A549 (cell line): ENCODE data around the gene RAD51AP2. TPM values are rescaled to one million over a fixed set of nuclear protein-coding genes. Genes with fewer than 3 reads are reported as not detected.

ENCODE experiments used
- ATAC-seq, 2 experiments: fragments of 200-7000 bp in 1 of 2; fragments of >200 bp in 1 of 2; cut with Nextera tagmentation in 1 of 2; cut with Tn5 transposase in 1 of 2; 3 replicates each; pipeline versions ENCODE4 v1.8.0 to v1.9.1; 2018 to 2020; ENCODE audit warnings: mild to moderate bottlenecking in 1 of 2, moderate library complexity in 1 of 2
- CTCF ChIA-PET: fragments of 300-600 bp; sonication (Branson Sonifier 250); formaldehyde crosslinking; extraction: SDS; loops from one replicate; lab custom pipeline; 2021; ENCODE audit warnings: antibody characterized with exemption, inconsistent platforms; lab: Yijun Ruan, JAX
- POLR2A ChIA-PET: fragments of 350-600 bp; formaldehyde crosslinking; extraction: SDS; loops from one replicate; lab custom pipeline; 2021; ENCODE audit warnings: antibody characterized with exemption, inconsistent platforms; lab: Yijun Ruan, JAX
- DNase-seq, 2 experiments: peaks; one replicate each; pipeline versions ENCODE4 v3.0.0 to v3.0.0-alpha.2; 2011 to 2016; ENCODE audit warnings: low read depth in 1 of 2, low spot score in 1 of 2
- FAIRE-seq: peaks from 2 replicates; lab custom pipeline; 2011; peaks lifted over from hg19 to GRCh38; lab: Jason Lieb, UNC
- H3K27ac ChIP-seq, 2 experiments: fragments of >200 bp; sonication (Bioruptor Twin); formaldehyde crosslinking; 3 replicates each; pipeline ENCODE4 v1.5.1; 2016 to 2017
- H3K4me1 ChIP-seq: fragments of >200 bp; sonication (Bioruptor Twin); formaldehyde crosslinking; 3 replicates; pipeline ENCODE4 v1.6.1; 2016
- H3K4me2 ChIP-seq: fragments of >200 bp; sonication (Bioruptor Twin); formaldehyde crosslinking; 3 replicates; pipeline ENCODE4 v1.6.1; 2016
- H3K4me3 ChIP-seq: fragments of >200 bp; sonication (Bioruptor Twin); formaldehyde crosslinking; 3 replicates; pipeline ENCODE4 v1.5.1; 2016
- H3K9me3 ChIP-seq: fragments of >200 bp; sonication (Bioruptor Twin); formaldehyde crosslinking; 3 replicates; pipeline ENCODE4 v1.6.1; 2016
- BCL3 ChIP-seq: fragments of >200 bp; sonication (Bioruptor Twin); formaldehyde crosslinking; IDR thresholded peaks from 3 replicates; pipeline ENCODE4 v1.6.1; 2016
- BHLHE40 ChIP-seq: IDR thresholded peaks from 2 replicates; pipeline ENCODE4 v1.6.1; 2012; ENCODE audit warnings: low read depth, low read length, inconsistent platforms
- CBX8 ChIP-seq: fragments of 200-600 bp; sonication (generic); IDR thresholded peaks from 2 replicates; pipeline ENCODE4 v1.6.1; 2016
- CHD2 ChIP-seq: fragments of 150-350 bp; IDR thresholded peaks from 2 replicates; pipeline ENCODE4 v1.6.1; 2014; ENCODE audit warnings: low read length; ENCODE audit not compliant: partially characterized antibody
- EHF ChIP-seq: fragments of 250-450 bp; sonication (Bioruptor Pico); IDR thresholded peaks from 2 replicates; pipeline ENCODE4 v1.5.0; 2020; ENCODE audit warnings: mild to moderate bottlenecking
- EHMT2 ChIP-seq: fragments of 200-600 bp; sonication (generic); IDR thresholded peaks from 2 replicates; pipeline ENCODE4 v1.6.1; 2016; ENCODE audit warnings: antibody characterized with exemption, low read depth, mild to moderate bottlenecking, moderate library complexity
- EP300 ChIP-seq, 2 experiments: fragments of >200 bp; sonication (Bioruptor Twin); formaldehyde crosslinking; IDR thresholded peaks; 2 replicates in 1 of 2; 3 replicates in 1 of 2; pipeline ENCODE4 v1.6.1; 2016 to 2017
- ESRRA ChIP-seq: fragments of 150-350 bp; IDR thresholded peaks from 2 replicates; pipeline ENCODE4 v1.6.1; 2014; ENCODE audit warnings: mild to moderate bottlenecking, low read length, borderline replicate concordance
- FOSL2 ChIP-seq, 2 experiments: fragments of 450-650 bp in 1 of 2; fragments of >200 bp in 1 of 2; sonication (Bioruptor Twin) in 1 of 2; formaldehyde crosslinking; IDR thresholded peaks; 2 replicates each; pipeline versions ENCODE4 v1.5.0 to v1.6.1; 2016 to 2020; ENCODE audit warnings: mild to moderate bottlenecking in 1 of 2, moderate library complexity in 1 of 2
- FOXS1 ChIP-seq: fragments of 250-450 bp; sonication (Bioruptor Pico); IDR thresholded peaks from 2 replicates; pipeline ENCODE4 v1.5.0; 2020; ENCODE audit warnings: mild to moderate bottlenecking, moderate library complexity
- HOXA7 ChIP-seq: fragments of 250-450 bp; sonication (Bioruptor Pico); IDR thresholded peaks from 2 replicates; pipeline ENCODE4 v1.5.0; 2020; ENCODE audit warnings: mild to moderate bottlenecking, moderate library complexity
- KDM1A ChIP-seq: fragments of 200-600 bp; sonication (generic); IDR thresholded peaks from 2 replicates; pipeline ENCODE4 v1.6.1; 2016; ENCODE audit warnings: low read depth, mild to moderate bottlenecking
- NFE2L2 ChIP-seq: fragments of 150-350 bp; conservative IDR thresholded peaks from 2 replicates; pipeline ENCODE4 v1.6.1; 2014; ENCODE audit warnings: low read length
- NR3C1 ChIP-seq: fragments of >200 bp; sonication (Bioruptor Twin); formaldehyde crosslinking; IDR thresholded peaks from 3 replicates; pipeline ENCODE4 v1.6.1; 2017
- PBX3 ChIP-seq: IDR thresholded peaks from 2 replicates; pipeline ENCODE4 v1.6.1; 2012
- PHF8 ChIP-seq: fragments of 200-600 bp; sonication (generic); IDR thresholded peaks from 2 replicates; pipeline ENCODE4 v1.6.1; 2016; ENCODE audit warnings: low read depth, mild to moderate bottlenecking, antibody characterized with exemption, moderate library complexity, borderline replicate concordance
- RARB ChIP-seq: fragments of 250-450 bp; sonication (Bioruptor Pico); IDR thresholded peaks from 2 replicates; pipeline ENCODE4 v1.8.0; 2021; ENCODE audit warnings: mild to moderate bottlenecking, moderate library complexity
- RCOR1 ChIP-seq: fragments of 150-350 bp; IDR thresholded peaks from 2 replicates; pipeline ENCODE4 v1.6.1; 2014; ENCODE audit warnings: antibody characterized with exemption, low read length, low read depth
- RFX5 ChIP-seq: fragments of 450-650 bp; IDR thresholded peaks from 2 replicates; pipeline ENCODE4 v1.7.1; 2014; ENCODE audit warnings: antibody characterized with exemption, mild to moderate bottlenecking, moderate library complexity
- SMC3 ChIP-seq: fragments of >200 bp; sonication (Bioruptor Twin); formaldehyde crosslinking; IDR thresholded peaks from 3 replicates; pipeline ENCODE4 v1.6.1; 2018; ENCODE audit warnings: inconsistent platforms
- WGBS: methylation state at CpG from one replicate; pipeline ENCODE4 v1.1.6; 2017; ENCODE audit errors: missing lambda C conversion rate; 5-methylcytosine and 5-hydroxymethylcytosine counted together
- polyA plus RNA-seq, 4 experiments: library from polyadenylated mRNA; depleted of rRNA in 3 of 4; stranded (reverse); fragments of >200 nt; fragmentation: RNase III in 1 of 4; extraction: RNeasy Plus Mini Kit Qiagen cat#74134 plus additional on column Dnase treatment in 1 of 4; gene quantifications; 2 replicates in 3 of 4; 3 replicates in 1 of 4; pipeline ENCODE4 v1.2.3, GENCODE V29; 2011 to 2017

The RAD51AP2 gene
- polyA plus RNA-seq, 2 of the 4 experiments (the other 2 are of a cell fraction): not detected

GRCh38 chr2:17521621-17522020 lies 3.4 kb upstream of the RAD51AP2 start (continued):
- TF ChIP-seq ESRRA (no peak), RCOR1 (no peak), SMC3 (no peak), FOSL2 (IDR thresholded peaks at IDR 0.05) (no peak), FOSL2 (CRISPR knock-in tag; IDR thresholded peaks at IDR 0.05) (no peak), PHF8 (no peak), EP300 (IDR thresholded peaks at IDR 0.05) (no peak), NFE2L2 (no peak), RARB (CRISPR knock-in tag) (no peak), BCL3 (no peak), CHD2 (no peak)

- CTCF ChIA-PET: no interaction called here
- no peak for FAIRE-seq
Observed at GRCh38 chr2:17520761-17521160, 2.5 kb upstream of the RAD51AP2 start.

GRCh38 chr2:17519486-17519885 lies 1.2 kb upstream of the RAD51AP2 start:
- Histone ChIP-seq H3K4me2 (no peak overlapping the region), H3K9me3 (no peaks in the 10 kb centered on the region), H3K4me1 (no peaks in the 10 kb centered on the region), H3K27ac (no peak overlapping the region), H3K4me3 (no peak overlapping the region)
- ATAC-seq: no peak
- POLR2A ChIA-PET: no interaction called here
- DNase-seq: no peak
- TF ChIP-seq HOXA7 (CRISPR knock-in tag) (no peak), PBX3 (no peak), NR3C1 (no peak), EHMT2 (no peak), KDM1A (no peak)
- CTCF ChIA-PET: no interaction called here
- no peak for FAIRE-seq

More at GRCh38 chr2:17520761-17521160, 2.5 kb upstream of the RAD51AP2 start:
- no peaks in the 10 kb centered on the region for H3K9me3 ChIP-seq
- no peak overlapping the region for H3K4me2 ChIP-seq
- H3K27ac ChIP-seq: no peak overlapping the region
- peak in 1 of 2 experiments; percentile 24; a peak in 1 of 6 replicates for ATAC-seq
- TF ChIP-seq RFX5 (peak; percentile 96), EHF (CRISPR knock-in tag) (no peak)
- H3K4me3 ChIP-seq: no peak overlapping the region
- POLR2A ChIA-PET: no interaction called here
- no peaks in the 10 kb centered on the region for H3K4me1 ChIP-seq
- 29% methylated on average over 2 of the region's 2 CpGs for WGBS
- no peak for DNase-seq

- CTCF ChIA-PET: no interaction called here
- TF ChIP-seq FOXS1 (CRISPR knock-in tag) (no peak), BHLHE40 (no peak), CBX8 (peak; percentile 38; the same call in 1 of the 2 replicates)
- 50% methylated on average over 8 of the region's 8 CpGs for WGBS
- no peak for DNase-seq
- H3K4me2 ChIP-seq: peak overlapping the region; percentile 82
- H3K4me1 ChIP-seq: no peaks in the 10 kb centered on the region
- peak; percentile 78 for FAIRE-seq
- peak in 1 of 2 experiments; percentile 12; a peak in 2 of 6 replicates for ATAC-seq
- H3K9me3 ChIP-seq: no peaks in the 10 kb centered on the region
- POLR2A ChIA-PET: no interaction called here
- H3K27ac ChIP-seq: no peak overlapping the region
- peak overlapping the region; percentile 41 for H3K4me3 ChIP-seq
Observed at GRCh38 chr2:17517481-17518211, 594 bp downstream of the RAD51AP2 start.
